Measurements from ENCODE around the gene ITPA.

The ITPA gene

GRCh38 chr20:3244613-3245012 is 35.3 kb downstream of the ITPA start:
- DNase-seq (ENCODE audit: low read depth, low spot score), result no peak

GRCh38 chr20:3245156-3245555 is 35.9 kb downstream of the ITPA start:
- DNase-seq (ENCODE audit: low read depth, low spot score), result no peak

- no peak for DNase-seq (ENCODE audit: low read depth, low spot score)
Observed at GRCh38 chr20:3245711-3246110, 36.4 kb downstream of the ITPA start.

- no peak for DNase-seq (ENCODE audit: low read depth, low spot score)
Observed at GRCh38 chr20:3246682-3247081, 37.4 kb downstream of the ITPA start.

- no peak for DNase-seq (ENCODE audit: low read depth, low spot score)
Observed at GRCh38 chr20:3247638-3248037, 38.3 kb downstream of the ITPA start.

- DNase-seq (ENCODE audit: low read depth, low spot score), result no peak
Observed at GRCh38 chr20:3248167-3248992, 39.1 kb downstream of the ITPA start.

GRCh38 chr20:3248993-3249347 is 39.7 kb downstream of the ITPA start:
- no peak for DNase-seq (ENCODE audit: low read depth, low spot score)

GRCh38 chr20:3250091-3250504 is 40.8 kb downstream of the ITPA start:
- DNase-seq (ENCODE audit: low read depth, low spot score), result no peak

GRCh38 chr20:3251806-3252205 is 42.5 kb downstream of the ITPA start:
- no peak for DNase-seq (ENCODE audit: low read depth, low spot score)

- DNase-seq (ENCODE audit: low read depth, low spot score), result no peak
Observed at GRCh38 chr20:3255728-3256127, 46.4 kb downstream of the ITPA start.

GRCh38 chr20:3258429-3258828 is 49.1 kb downstream of the ITPA start:
- DNase-seq (ENCODE audit: low read depth, low spot score), result no peak

- no peak for DNase-seq (ENCODE audit: low read depth, low spot score)
Observed at GRCh38 chr20:3262566-3262965, 53.3 kb downstream of the ITPA start.

GRCh38 chr20:3270051-3270450 is 60.8 kb downstream of the ITPA start:
- DNase-seq (ENCODE audit: low read depth, low spot score), result no peak

- DNase-seq (ENCODE audit: low read depth, low spot score), result no peak
Observed at GRCh38 chr20:3273371-3273770, 64.1 kb downstream of the ITPA start.

All from brain pericyte (primary cell).